ENCODE data around the gene MYO16.

- TF ChIP-seq CTCF (IDR thresholded peaks at IDR 0.05) (no peak), ZFX (IDR thresholded peaks at IDR 0.05; ENCODE audit: borderline replicate concordance) (no peak)
Measured at GRCh38 chr13:109182777-109183465, 553.5 kb downstream of the MYO16 start.
